ENCODE results near the gene LPP.
"Not testable (repeated sequence)": the region's sequence is repeated elsewhere in the genome, so short reads cannot be mapped to it uniquely, and the experiment has no call there.

- not testable (repeated sequence) for TF ChIP-seq CTCF (IDR thresholded peaks at IDR 0.05); EP300 (IDR thresholded peaks at IDR 0.05); POLR2A (IDR thresholded peaks at IDR 0.05; ENCODE audit: low read depth); POLR2AphosphoS5 (IDR thresholded peaks at IDR 0.05)
These were observed 482.3 kb downstream of the LPP start for GRCh38 chr3:188636292-188636691.
